ENCODE measurements around the gene CELF2.

The CELF2 gene

GRCh38 chr10:11204351-11204942 is 186.8 kb downstream of the CELF2 start:
- DNase-seq (ENCODE audit: low read depth): no peak

GRCh38 chr10:11205030-11205772 is 187.5 kb downstream of the CELF2 start:
- no peak for DNase-seq (ENCODE audit: low read depth)

GRCh38 chr10:11206676-11207559 is 189.2 kb downstream of the CELF2 start:
- DNase-seq (ENCODE audit: low read depth): no peak

GRCh38 chr10:11207560-11207844 is 189.8 kb downstream of the CELF2 start:
- DNase-seq (ENCODE audit: low read depth): no peak

GRCh38 chr10:11208243-11208642 is 190.6 kb downstream of the CELF2 start:
- no peak for DNase-seq (ENCODE audit: low read depth)

GRCh38 chr10:11208908-11209829 is 191.5 kb downstream of the CELF2 start:
- no peak for DNase-seq (ENCODE audit: low read depth)

GRCh38 chr10:11209830-11210181 is 192.1 kb downstream of the CELF2 start:
- no peak for DNase-seq (ENCODE audit: low read depth)

GRCh38 chr10:11210211-11210922 is 192.7 kb downstream of the CELF2 start:
- DNase-seq (ENCODE audit: low read depth): no peak

- no peak for DNase-seq (ENCODE audit: low read depth)
These were observed 194.8 kb downstream of the CELF2 start for GRCh38 chr10:11212288-11213085.

GRCh38 chr10:11213137-11213536 is 195.5 kb downstream of the CELF2 start:
- no peak for DNase-seq (ENCODE audit: low read depth)

GRCh38 chr10:11214407-11214806 is 196.7 kb downstream of the CELF2 start:
- no peak for DNase-seq (ENCODE audit: low read depth)

GRCh38 chr10:11215471-11215870 is 197.8 kb downstream of the CELF2 start:
- DNase-seq (ENCODE audit: low read depth): no peak

GRCh38 chr10:11217521-11217920 is 199.8 kb downstream of the CELF2 start:
- DNase-seq (ENCODE audit: low read depth): no peak

GRCh38 chr10:11218395-11218794 is 200.7 kb downstream of the CELF2 start:
- no peak for DNase-seq (ENCODE audit: low read depth)

- DNase-seq (ENCODE audit: low read depth): no peak
These were observed 201.8 kb downstream of the CELF2 start for GRCh38 chr10:11219431-11219830.

GRCh38 chr10:11223081-11223480 is 205.4 kb downstream of the CELF2 start:
- DNase-seq (ENCODE audit: low read depth): no peak

GRCh38 chr10:11223507-11224140 is 206.0 kb downstream of the CELF2 start:
- DNase-seq (ENCODE audit: low read depth): no peak

- no peak for DNase-seq (ENCODE audit: low read depth)
These were observed 206.6 kb downstream of the CELF2 start for GRCh38 chr10:11224321-11224720.

GRCh38 chr10:11224792-11225416 is 207.2 kb downstream of the CELF2 start:
- DNase-seq (ENCODE audit: low read depth): no peak

GRCh38 chr10:11225935-11226334 is 208.3 kb downstream of the CELF2 start:
- DNase-seq (ENCODE audit: low read depth): no peak
